CD8-positive, alpha-beta memory T cell (primary cell): ENCODE data around the gene LPIN3. TPM values are rescaled to one million over a fixed set of nuclear protein-coding genes. Genes with fewer than 3 reads are reported as not detected.
"Not testable (repeated sequence)": the region's sequence is repeated elsewhere in the genome, so short reads cannot be mapped to it uniquely, and the experiment has no call there.

ENCODE experiments used
- CTCF ChIA-PET: fragments of 350-600 bp; sonication (Branson Sonifier 250); formaldehyde crosslinking; loops from one replicate; lab custom pipeline; 2021; ENCODE audit warnings: antibody characterized with exemption; lab: Charles Lee
- POLR2A ChIA-PET: fragments of 350-600 bp; sonication (Branson Sonifier 250); formaldehyde crosslinking; loops from one replicate; lab custom pipeline; 2021; ENCODE audit warnings: antibody characterized with exemption; lab: Charles Lee
- DNase-seq, 5 donors: peaks; one replicate each; pipeline versions ENCODE4 v3.0.0 to v3.0.0-alpha.2; 2020 to 2022; ENCODE audit warnings: mixed read lengths in 1 of 5
- H3K27ac ChIP-seq: one replicate; pipeline ENCODE4 v1.7.0; 2013; ENCODE audit warnings: low read depth, mild to moderate bottlenecking, low read length, moderate library complexity
- H3K27me3 ChIP-seq: 2 replicates; pipeline ENCODE4 v1.7.0; 2013; ENCODE audit warnings: low read length, mild to moderate bottlenecking; ENCODE audit not compliant: insufficient read depth, poor library complexity, severe bottlenecking
- H3K36me3 ChIP-seq: 2 replicates; pipeline ENCODE4 v1.7.0; 2013; ENCODE audit warnings: mild to moderate bottlenecking, low read length, moderate library complexity; ENCODE audit not compliant: insufficient read depth
- H3K4me1 ChIP-seq: 2 replicates; pipeline ENCODE4 v1.7.0; 2013; ENCODE audit warnings: mild to moderate bottlenecking, low read length, moderate library complexity; ENCODE audit not compliant: insufficient read depth
- H3K4me3 ChIP-seq: 2 replicates; pipeline ENCODE4 v1.7.0; 2013; ENCODE audit warnings: mild to moderate bottlenecking, low read length
- H3K9me3 ChIP-seq: 2 replicates; pipeline ENCODE4 v1.7.0; 2013; ENCODE audit warnings: mild to moderate bottlenecking, low read length
- H3K27ac Mint-ChIP-seq, 8 donors: one replicate each; pipeline ENCODE4 v1.8.0; 2020 to 2021; ENCODE audit warnings: mixed read lengths in 8 of 8, mild to moderate bottlenecking in 6 of 8, inconsistent platforms in 3 of 8, moderate library complexity in 3 of 8
- H3K27me3 Mint-ChIP-seq, 2 donors: one replicate each; pipeline ENCODE4 v1.8.0; 2020 to 2021; ENCODE audit warnings: mixed read lengths in 2 of 2, mild to moderate bottlenecking in 1 of 2, moderate library complexity in 1 of 2
- H3K36me3 Mint-ChIP-seq, 3 donors: one replicate each; pipeline ENCODE4 v1.8.0; 2020 to 2021; ENCODE audit warnings: mixed read lengths in 3 of 3, inconsistent platforms in 1 of 3, mild to moderate bottlenecking in 1 of 3
- H3K4me1 Mint-ChIP-seq, 3 donors: one replicate each; pipeline ENCODE4 v1.8.0; 2020 to 2021; ENCODE audit warnings: mixed read lengths in 3 of 3, inconsistent platforms in 1 of 3, mild to moderate bottlenecking in 1 of 3
- H3K4me3 Mint-ChIP-seq, 7 donors: one replicate each; pipeline ENCODE4 v1.8.0; 2020 to 2021; ENCODE audit warnings: mixed read lengths in 7 of 7, mild to moderate bottlenecking in 6 of 7, moderate library complexity in 4 of 7, inconsistent platforms in 2 of 7
- H3K9me3 Mint-ChIP-seq, 5 donors: one replicate each; pipeline ENCODE4 v1.8.0; 2020 to 2022; ENCODE audit warnings: mixed read lengths in 5 of 5, mild to moderate bottlenecking in 3 of 5, moderate library complexity in 2 of 5, inconsistent platforms in 1 of 5
- polyA plus RNA-seq: library from polyadenylated mRNA; unstranded; fragments of 300-500 nt; fragmentation: Illumina TruSeq; gene quantifications from one replicate; pipeline ENCODE4 v1.2.3, GENCODE V29; 2021
- total RNA-seq, 2 experiments: library from RNA; stranded (reverse); gene quantifications; one replicate each; pipeline ENCODE4 v1.2.3, GENCODE V29; 2021

LPIN3 gene
- total and polyA plus RNA-seq, 3 experiments from 2014 or later: 0.46 to 0.53 TPM; not detected in 1

- H3K4me1 Mint-ChIP-seq: no peaks in the 10 kb centered on the region
- ChIA-PET CTCF (interaction anchor here (0.8 kb wide), 1 partner anchor 34 kb away, joined by 3 read pairs; the partner anchor contains the start of gene LPIN3), POLR2A (no interaction called here)
- H3K4me1 ChIP-seq: no peaks in the 10 kb centered on the region
- H3K27ac Mint-ChIP-seq: peak overlapping the region in 1 of 8 donors; percentile 25
- no peak overlapping the region for H3K4me3 ChIP-seq
- H3K4me3 Mint-ChIP-seq: no peak overlapping the region
- H3K27me3 ChIP-seq: no peaks in the 10 kb centered on the region
- H3K9me3 Mint-ChIP-seq: no peaks in the 10 kb centered on the region
- no peaks in the 10 kb centered on the region for H3K9me3 ChIP-seq
- no peaks in the 10 kb centered on the region for H3K27me3 Mint-ChIP-seq
- H3K27ac ChIP-seq: no peak overlapping the region
- peaks cover 0 to 3% (median 0%) of the 10 kb centered on the region in 3 donors for H3K36me3 Mint-ChIP-seq
- no peaks in the 10 kb centered on the region for H3K36me3 ChIP-seq
- no peak for DNase-seq
Measured at GRCh38 chr20:41306061-41306727, 34.4 kb upstream of the LPIN3 start.

GRCh38 chr20:41307021-41307420, 33.6 kb upstream of the LPIN3 start:
- no peak for DNase-seq
- Mint-ChIP-seq H3K36me3 (peaks cover 0 to 3% (median 0%) of the 10 kb centered on the region in 3 donors), H3K9me3 (no peaks in the 10 kb centered on the region), H3K4me3 (no peak overlapping the region), H3K4me1 (no peaks in the 10 kb centered on the region), H3K27me3 (no peaks in the 10 kb centered on the region), H3K27ac (peak overlapping the region in 1 of 8 donors; percentile 7)
- H3K4me1 ChIP-seq: no peaks in the 10 kb centered on the region
- CTCF ChIA-PET: no interaction called here
- POLR2A ChIA-PET: no interaction called here
- H3K9me3 ChIP-seq: no peaks in the 10 kb centered on the region
- H3K27ac ChIP-seq: no peak overlapping the region
- no peak overlapping the region for H3K4me3 ChIP-seq
- H3K27me3 ChIP-seq: no peaks in the 10 kb centered on the region
- no peaks in the 10 kb centered on the region for H3K36me3 ChIP-seq

- peaks cover 0 to 3% (median 0%) of the 10 kb centered on the region in 3 donors for H3K36me3 Mint-ChIP-seq
- H3K4me3 Mint-ChIP-seq: no peak overlapping the region
- DNase-seq: no peak
- POLR2A ChIA-PET: interaction anchor here (0.6 kb wide), 1 partner anchor 125 kb away, joined by 3 read pairs; no protein-coding TSS in a partner anchor
- Histone ChIP-seq H3K4me1 (no peaks in the 10 kb centered on the region), H3K4me3 (no peak overlapping the region), H3K9me3 (no peaks in the 10 kb centered on the region), H3K27me3 (no peaks in the 10 kb centered on the region), H3K36me3 (no peaks in the 10 kb centered on the region), H3K27ac (no peak overlapping the region)
- H3K27ac Mint-ChIP-seq: no peak overlapping the region
- CTCF ChIA-PET: no interaction called here
- H3K9me3 Mint-ChIP-seq: no peaks in the 10 kb centered on the region
- H3K27me3 Mint-ChIP-seq: no peaks in the 10 kb centered on the region
- no peaks in the 10 kb centered on the region for H3K4me1 Mint-ChIP-seq
Measured at GRCh38 chr20:41308290-41308711, 32.3 kb upstream of the LPIN3 start.

- no peaks in the 10 kb centered on the region for H3K9me3 Mint-ChIP-seq
- peaks cover 0 to 3% (median 0%) of the 10 kb centered on the region in 3 donors for H3K36me3 Mint-ChIP-seq
- no peak overlapping the region for H3K4me3 Mint-ChIP-seq
- no peak overlapping the region for H3K27ac Mint-ChIP-seq
- ChIA-PET POLR2A (interaction anchor here (0.6 kb wide), 1 partner anchor 125 kb away, joined by 3 read pairs; no protein-coding TSS in a partner anchor), CTCF (no interaction called here)
- Histone ChIP-seq H3K36me3 (no peaks in the 10 kb centered on the region), H3K4me3 (no peak overlapping the region), H3K27ac (no peak overlapping the region), H3K27me3 (no peaks in the 10 kb centered on the region), H3K9me3 (no peaks in the 10 kb centered on the region), H3K4me1 (no peaks in the 10 kb centered on the region)
- H3K4me1 Mint-ChIP-seq: no peaks in the 10 kb centered on the region
- H3K27me3 Mint-ChIP-seq: no peaks in the 10 kb centered on the region
- DNase-seq: no peak
Measured at GRCh38 chr20:41308726-41309413, 31.8 kb upstream of the LPIN3 start.

GRCh38 chr20:41309817-41310216, 30.8 kb upstream of the LPIN3 start:
- Histone ChIP-seq H3K9me3 (no peaks in the 10 kb centered on the region), H3K27ac (no peak overlapping the region), H3K36me3 (no peaks in the 10 kb centered on the region), H3K4me3 (no peak overlapping the region), H3K27me3 (no peaks in the 10 kb centered on the region), H3K4me1 (no peaks in the 10 kb centered on the region)
- ChIA-PET POLR2A (no interaction called here), CTCF (no interaction called here)
- H3K4me3 Mint-ChIP-seq: no peak overlapping the region
- no peaks in the 10 kb centered on the region for H3K27me3 Mint-ChIP-seq
- H3K9me3 Mint-ChIP-seq: no peaks in the 10 kb centered on the region
- no peak for DNase-seq
- H3K36me3 Mint-ChIP-seq: peaks cover 0 to 3% (median 0%) of the 10 kb centered on the region in 3 donors
- H3K4me1 Mint-ChIP-seq: no peaks in the 10 kb centered on the region
- H3K27ac Mint-ChIP-seq: no peak overlapping the region

GRCh38 chr20:41312009-41312408, 28.6 kb upstream of the LPIN3 start:
- H3K9me3 Mint-ChIP-seq, H3K36me3 Mint-ChIP-seq, POLR2A ChIA-PET, H3K27ac ChIP-seq, H3K9me3 ChIP-seq, H3K4me1 ChIP-seq, H3K36me3 ChIP-seq, H3K27me3 ChIP-seq, DNase-seq, H3K27me3 Mint-ChIP-seq, H3K4me3 ChIP-seq, H3K4me3 Mint-ChIP-seq: not testable (repeated sequence)
- Mint-ChIP-seq H3K27ac (peak overlapping the region in 1 of 8 donors; percentile 36), H3K4me1 (peaks cover 10 to 12% (median 12%) of the 10 kb centered on the region in 3 donors)
- CTCF ChIA-PET: interaction anchor here (1.2 to 2.5 kb wide), 2 partner anchors 27 to 139 kb away, joined by 3 to 6 read pairs; no protein-coding TSS in a partner anchor

DNA sequence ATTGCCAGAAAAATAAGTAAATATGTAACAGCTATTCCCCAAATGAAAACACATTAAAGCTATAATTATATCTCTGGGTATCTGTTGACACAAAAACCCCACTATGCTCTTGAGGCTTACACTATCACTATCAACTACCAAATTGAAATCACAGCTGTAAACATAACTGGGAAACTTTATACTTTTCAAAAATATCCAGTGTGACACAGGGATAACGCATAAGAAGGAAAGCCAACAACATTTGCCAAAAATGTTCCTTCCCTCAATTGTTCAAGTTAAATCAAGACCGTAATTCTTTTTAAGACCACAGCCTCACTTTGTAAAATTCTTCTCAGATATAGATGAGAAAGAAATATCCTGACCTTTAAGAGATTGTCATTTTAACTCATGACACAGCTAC, 26.2 kb upstream of the LPIN3 start:
- CTCF ChIA-PET: interaction anchor here (1.9 kb wide), 1 partner anchor 25 kb away, joined by 5 read pairs; the partner anchor contains the start of gene LPIN3
- POLR2A ChIA-PET: no interaction called here
- Mint-ChIP-seq H3K4me1 (peaks cover 14 to 23% (median 17%) of the 10 kb centered on the region in 3 donors), H3K27me3 (no peaks in the 10 kb centered on the region), H3K4me3 (peak overlapping the region in 1 of 7 donors; percentile 86), H3K36me3 (peaks cover 0 to 3% (median 1%) of the 10 kb centered on the region in 3 donors), H3K9me3 (no peaks in the 10 kb centered on the region), H3K27ac (peak overlapping the region in 1 of 8 donors; percentile 16)
- no peak overlapping the region for H3K27ac ChIP-seq
- H3K27me3 ChIP-seq: no peaks in the 10 kb centered on the region
- DNase-seq: no peak
- no peaks in the 10 kb centered on the region for H3K36me3 ChIP-seq
- H3K4me1 ChIP-seq: peaks cover 10% of the 10 kb centered on the region
- H3K4me3 ChIP-seq: no peak overlapping the region
- no peaks in the 10 kb centered on the region for H3K9me3 ChIP-seq

GRCh38 chr20:41316051-41316450, 24.6 kb upstream of the LPIN3 start:
- Histone ChIP-seq H3K4me3 (no peak overlapping the region), H3K27me3 (no peaks in the 10 kb centered on the region), H3K4me1 (peaks cover 10% of the 10 kb centered on the region), H3K9me3 (no peaks in the 10 kb centered on the region), H3K36me3 (no peaks in the 10 kb centered on the region), H3K27ac (no peak overlapping the region)
- peak overlapping the region; percentile 84 to 95 (median 86) for H3K4me3 Mint-ChIP-seq
- H3K9me3 Mint-ChIP-seq: no peaks in the 10 kb centered on the region
- no peak for DNase-seq
- peak overlapping the region in 5 of 8 donors; percentile 18 to 89 (median 52) for H3K27ac Mint-ChIP-seq
- peaks cover 0 to 1% (median 0%) of the 10 kb centered on the region in 3 donors for H3K36me3 Mint-ChIP-seq
- H3K4me1 Mint-ChIP-seq: peaks cover 16 to 23% (median 17%) of the 10 kb centered on the region in 3 donors
- H3K27me3 Mint-ChIP-seq: no peaks in the 10 kb centered on the region
- ChIA-PET CTCF (no interaction called here), POLR2A (no interaction called here)
